Astrocyte (in vitro differentiated cells and primary cell): Measurements from ENCODE around the gene PSMG4.

Source experiments
- CTCF ChIP-seq: IDR thresholded peaks from 2 replicates; pipeline ENCODE4 v1.5.1; 2011; ENCODE audit warnings: low read depth, mild to moderate bottlenecking, inconsistent platforms, low read length, moderate library complexity; ENCODE audit not compliant: insufficient read depth
- EZH2 ChIP-seq: IDR thresholded peaks from 2 replicates; pipeline ENCODE4 v1.6.1; 2012; ENCODE audit warnings: mild to moderate bottlenecking, low read length, inconsistent platforms; ENCODE audit not compliant: insufficient read depth

GRCh38 chr6:3263096-3263495, 4.3 kb downstream of the PSMG4 start:
- TF ChIP-seq CTCF = no peak
- no peak for TF ChIP-seq EZH2
